Measurements from ENCODE around the gene DKKL1. TPM values are rescaled to one million over a fixed set of nuclear protein-coding genes. Genes with fewer than 3 reads are reported as not detected.

Gene DKKL1
- total RNA-seq, 1 experiment from 2014 or later: 0.95 TPM

GRCh38 chr19:49338023-49338677 lies 25.5 kb upstream of the DKKL1 start:
- DNase-seq (ENCODE audit: low read depth, low spot score): no peak
- no peak for TF ChIP-seq POLR2AphosphoS5 (IDR thresholded peaks at IDR 0.05; ENCODE audit: low read depth, low read length)
- no peak for TF ChIP-seq CTCF (IDR thresholded peaks at IDR 0.05)
- TF ChIP-seq, protein P1, sequence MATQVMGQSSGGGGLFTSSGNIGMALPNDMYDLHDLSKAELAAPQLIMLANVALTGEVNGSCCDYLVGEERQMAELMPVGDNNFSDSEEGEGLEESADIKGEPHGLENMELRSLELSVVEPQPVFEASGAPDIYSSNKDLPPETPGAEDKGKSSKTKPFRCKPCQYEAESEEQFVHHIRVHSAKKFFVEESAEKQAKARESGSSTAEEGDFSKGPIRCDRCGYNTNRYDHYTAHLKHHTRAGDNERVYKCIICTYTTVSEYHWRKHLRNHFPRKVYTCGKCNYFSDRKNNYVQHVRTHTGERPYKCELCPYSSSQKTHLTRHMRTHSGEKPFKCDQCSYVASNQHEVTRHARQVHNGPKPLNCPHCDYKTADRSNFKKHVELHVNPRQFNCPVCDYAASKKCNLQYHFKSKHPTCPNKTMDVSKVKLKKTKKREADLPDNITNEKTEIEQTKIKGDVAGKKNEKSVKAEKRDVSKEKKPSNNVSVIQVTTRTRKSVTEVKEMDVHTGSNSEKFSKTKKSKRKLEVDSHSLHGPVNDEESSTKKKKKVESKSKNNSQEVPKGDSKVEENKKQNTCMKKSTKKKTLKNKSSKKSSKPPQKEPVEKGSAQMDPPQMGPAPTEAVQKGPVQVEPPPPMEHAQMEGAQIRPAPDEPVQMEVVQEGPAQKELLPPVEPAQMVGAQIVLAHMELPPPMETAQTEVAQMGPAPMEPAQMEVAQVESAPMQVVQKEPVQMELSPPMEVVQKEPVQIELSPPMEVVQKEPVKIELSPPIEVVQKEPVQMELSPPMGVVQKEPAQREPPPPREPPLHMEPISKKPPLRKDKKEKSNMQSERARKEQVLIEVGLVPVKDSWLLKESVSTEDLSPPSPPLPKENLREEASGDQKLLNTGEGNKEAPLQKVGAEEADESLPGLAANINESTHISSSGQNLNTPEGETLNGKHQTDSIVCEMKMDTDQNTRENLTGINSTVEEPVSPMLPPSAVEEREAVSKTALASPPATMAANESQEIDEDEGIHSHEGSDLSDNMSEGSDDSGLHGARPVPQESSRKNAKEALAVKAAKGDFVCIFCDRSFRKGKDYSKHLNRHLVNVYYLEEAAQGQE (IDR thresholded peaks at IDR 0.05; ENCODE audit: insufficient read depth in 1 of 2, low read depth in 2 of 2, low read length in 1 of 2): no peak
- TF ChIP-seq TCF7L2 (IDR thresholded peaks at IDR 0.05; ENCODE audit: low read depth, low read length): no peak
- no peak for TF ChIP-seq SIN3A (IDR thresholded peaks at IDR 0.05; ENCODE audit: borderline replicate concordance, insufficient read depth, low read depth, low read length)
- no peak overlapping the region for H3K4me3 ChIP-seq (ENCODE audit: low read depth in 2 of 2, low read length in 2 of 2)
- ATAC-seq: no peak
- ChIA-PET CTCF (interaction anchor here (0.6 kb wide), 1 partner anchor 141 kb away, joined by 7 read pairs; no protein-coding TSS in a partner anchor), POLR2A (no interaction called here)
- no peak overlapping the region for H3K27ac ChIP-seq (ENCODE audit: low read length)
- no peaks in the 10 kb centered on the region for H3K36me3 ChIP-seq (ENCODE audit: control insufficient read depth, insufficient read depth, low read length)
- no peaks in the 10 kb centered on the region for H3K27me3 ChIP-seq (ENCODE audit: control insufficient read depth, insufficient read depth, low read length)
- H3K4me1 ChIP-seq (ENCODE audit: control insufficient read depth, insufficient read depth, low read length): peaks cover 3% of the 10 kb centered on the region; the same call in 1 of the 2 replicates
- no TSS peak for BruUV-seq (replicated peaks)
- intact Hi-C loops (cut with micrococcal nuclease; ENCODE audit: unreplicated experiment): no loop called here
- H3K9me3 ChIP-seq (ENCODE audit: control insufficient read depth, insufficient read depth, low read depth, low read length): no peaks in the 10 kb centered on the region
- in situ Hi-C loops (cut with HindIII; ENCODE audit: low pct_unique_long_range_greater_than_20kb, low sequenced_read_pairs): no loop called here

GRCh38 chr19:49338691-49339300 lies 24.9 kb upstream of the DKKL1 start:
- Histone ChIP-seq H3K27me3 (ENCODE audit: control insufficient read depth, insufficient read depth, low read length) (no peaks in the 10 kb centered on the region), H3K27ac (ENCODE audit: low read length) (no peak overlapping the region), H3K4me3 (ENCODE audit: low read depth in 2 of 2, low read length in 2 of 2) (peak overlapping the region; percentile 33 to 64), H3K9me3 (ENCODE audit: control insufficient read depth, insufficient read depth, low read depth, low read length) (no peaks in the 10 kb centered on the region), H3K4me1 (ENCODE audit: control insufficient read depth, insufficient read depth, low read length) (peaks cover 3% of the 10 kb centered on the region; the same call in 1 of the 2 replicates), H3K36me3 (ENCODE audit: control insufficient read depth, insufficient read depth, low read length) (no peaks in the 10 kb centered on the region)
- ChIA-PET POLR2A (no interaction called here), CTCF (no interaction called here)
- in situ Hi-C loops (cut with HindIII; ENCODE audit: low pct_unique_long_range_greater_than_20kb, low sequenced_read_pairs): no loop called here
- no peak for DNase-seq (ENCODE audit: low read depth, low spot score)
- intact Hi-C loops (cut with micrococcal nuclease; ENCODE audit: unreplicated experiment): no loop called here
- BruUV-seq (replicated peaks): no TSS peak
- TF ChIP-seq, protein P1 (IDR thresholded peaks at IDR 0.05; ENCODE audit: insufficient read depth in 1 of 2, low read depth in 2 of 2, low read length in 1 of 2): no peak
- TF ChIP-seq CTCF (IDR thresholded peaks at IDR 0.05) (no peak), TCF7L2 (IDR thresholded peaks at IDR 0.05; ENCODE audit: low read depth, low read length) (no peak)
- peak; percentile 66 for ATAC-seq

Data from Panc1 (cell line).